Transverse colon (tissue), 4 donors: ENCODE data around the gene PSMC3IP.

ENCODE experiments used
- EP300 ChIP-seq: sonication (generic); formaldehyde crosslinking; IDR thresholded peaks from one replicate; pipeline ENCODE4 v1.6.1; 2017; ENCODE audit warnings: antibody characterized with exemption, low read depth
- POLR2A ChIP-seq: fragments of 450-650 bp; IDR thresholded peaks from one replicate; pipeline ENCODE4 v1.6.1; 2016; ENCODE audit warnings: antibody characterized with exemption, mild to moderate bottlenecking, moderate library complexity
- POLR2AphosphoS5 ChIP-seq, 3 donors: sonication (generic); formaldehyde crosslinking; IDR thresholded peaks; one replicate each; pipeline ENCODE4 v1.6.1; 2016; ENCODE audit warnings: antibody characterized with exemption in 3 of 3
- TF ChIP-seq, protein P1 (sequence below), 5 experiments: fragments of 200-600 bp in 3 of 5; fragments of 450-650 bp in 2 of 5; sonication (generic) in 3 of 5; IDR thresholded peaks; 1 replicate in 2 of 5; 2 replicates in 3 of 5; pipeline ENCODE4 v1.5.1; 2016 to 2017; ENCODE audit warnings: antibody characterized with exemption in 5 of 5, inconsistent platforms in 3 of 5, mild to moderate bottlenecking in 2 of 5, moderate library complexity in 1 of 5

DNA sequence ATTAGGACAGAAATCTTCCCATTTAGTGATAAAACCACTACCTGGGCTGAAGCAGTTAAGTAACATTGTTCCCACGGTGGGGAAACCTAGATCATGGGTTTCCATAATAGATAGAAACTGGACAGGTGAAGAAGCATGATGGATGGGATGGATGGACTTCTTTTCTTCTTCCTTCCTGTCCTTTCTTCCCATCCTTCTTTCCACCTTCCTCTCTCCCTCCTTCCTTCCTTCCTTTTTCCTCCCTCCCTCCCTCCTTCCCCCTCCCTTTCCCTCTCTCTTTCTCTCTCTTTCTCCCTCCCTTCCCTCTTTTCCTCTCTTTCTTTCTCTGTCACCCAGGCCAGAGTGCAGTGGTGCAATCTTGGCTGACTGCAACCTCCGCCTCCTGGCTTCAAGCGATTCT, 3.1 kb downstream of the PSMC3IP start:
- TF ChIP-seq, protein P1, sequence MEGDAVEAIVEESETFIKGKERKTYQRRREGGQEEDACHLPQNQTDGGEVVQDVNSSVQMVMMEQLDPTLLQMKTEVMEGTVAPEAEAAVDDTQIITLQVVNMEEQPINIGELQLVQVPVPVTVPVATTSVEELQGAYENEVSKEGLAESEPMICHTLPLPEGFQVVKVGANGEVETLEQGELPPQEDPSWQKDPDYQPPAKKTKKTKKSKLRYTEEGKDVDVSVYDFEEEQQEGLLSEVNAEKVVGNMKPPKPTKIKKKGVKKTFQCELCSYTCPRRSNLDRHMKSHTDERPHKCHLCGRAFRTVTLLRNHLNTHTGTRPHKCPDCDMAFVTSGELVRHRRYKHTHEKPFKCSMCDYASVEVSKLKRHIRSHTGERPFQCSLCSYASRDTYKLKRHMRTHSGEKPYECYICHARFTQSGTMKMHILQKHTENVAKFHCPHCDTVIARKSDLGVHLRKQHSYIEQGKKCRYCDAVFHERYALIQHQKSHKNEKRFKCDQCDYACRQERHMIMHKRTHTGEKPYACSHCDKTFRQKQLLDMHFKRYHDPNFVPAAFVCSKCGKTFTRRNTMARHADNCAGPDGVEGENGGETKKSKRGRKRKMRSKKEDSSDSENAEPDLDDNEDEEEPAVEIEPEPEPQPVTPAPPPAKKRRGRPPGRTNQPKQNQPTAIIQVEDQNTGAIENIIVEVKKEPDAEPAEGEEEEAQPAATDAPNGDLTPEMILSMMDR (IDR thresholded peaks at IDR 0.05): no peak
- no peak for TF ChIP-seq EP300
- TF ChIP-seq POLR2A: no peak
- TF ChIP-seq POLR2AphosphoS5 (IDR thresholded peaks at IDR 0.05): no peak
